ENCODE data around the gene PKIB.

- TF ChIP-seq FOXM1 (IDR thresholded peaks at IDR 0.05; ENCODE audit: low read depth, low read length), result no peak
- TF ChIP-seq SPI1 (IDR thresholded peaks at IDR 0.05; ENCODE audit: borderline replicate concordance, insufficient read depth, low read depth, low read length), result no peak
- no peak for TF ChIP-seq NFIC (IDR thresholded peaks at IDR 0.05; ENCODE audit: low read depth, low read length)
- no peak for TF ChIP-seq EZH2 (IDR thresholded peaks at IDR 0.05; ENCODE audit: borderline replicate concordance, control insufficient read depth, low read depth, low read length)
- TF ChIP-seq CHD2 (IDR thresholded peaks at IDR 0.05; ENCODE audit: borderline replicate concordance, low read depth, low read length), result no peak
- no peak for TF ChIP-seq NFYB (IDR thresholded peaks at IDR 0.05; ENCODE audit: insufficient read depth, low read depth, low read length)
- TF ChIP-seq ESRRA (IDR thresholded peaks at IDR 0.05; ENCODE audit: low read length), result no peak
- no peak for TF ChIP-seq RB1 (IDR thresholded peaks at IDR 0.05; ENCODE audit: borderline replicate concordance)
- TF ChIP-seq CTCF (IDR thresholded peaks at IDR 0.05 in 2 of 3, conservative IDR thresholded peaks at IDR 0.05 in 1 of 3; ENCODE audit: control insufficient read depth in 2 of 3, extremely low read depth in 1 of 3, insufficient read depth in 1 of 3, low read depth in 3 of 3, low read length in 3 of 3), result no peak
- TF ChIP-seq SIN3A (IDR thresholded peaks at IDR 0.05; ENCODE audit: low read depth, low read length), result no peak
- TF ChIP-seq CREM (IDR thresholded peaks at IDR 0.05; ENCODE audit: low read depth), result no peak
- TF ChIP-seq RAD21 (IDR thresholded peaks at IDR 0.05; ENCODE audit: insufficient read depth, low read depth, low read length), result no peak
These were observed 83.9 kb downstream of the PKIB start for GRCh38 chr6:122694075-122694474.

Measured in GM12878 (cell line).